K562 (cell line): Measurements from ENCODE around the gene GTSE1. TPM values are rescaled to one million over a fixed set of nuclear protein-coding genes. Genes with fewer than 3 reads are reported as not detected.

ENCODE experiments used
- CREB3L1 ChIP-seq: fragments of 450-650 bp; IDR thresholded peaks from 2 replicates; pipeline ENCODE4 v1.6.1; 2014; ENCODE audit warnings: low read depth, mild to moderate bottlenecking, moderate library complexity, borderline replicate concordance
- EP300 ChIP-seq: IDR thresholded peaks from 2 replicates; pipeline ENCODE4 v1.6.1; 2012; ENCODE audit warnings: low read length, improper control_type of control experiment
- GATAD2B ChIP-seq: fragments of 450-650 bp; IDR thresholded peaks from 2 replicates; pipeline ENCODE4 v1.6.1; 2017; ENCODE audit warnings: mild to moderate bottlenecking, borderline replicate concordance
- MAFK ChIP-seq: IDR thresholded peaks from 2 replicates; pipeline ENCODE4 v1.6.1; 2011; ENCODE audit warnings: low read length, improper control_type of control experiment
- MXI1 ChIP-seq: IDR thresholded peaks from 2 replicates; pipeline ENCODE4 v1.6.1; 2011; ENCODE audit warnings: low read depth, mild to moderate bottlenecking, improper control_type of control experiment, low read length
- MYBL2 ChIP-seq, 2 experiments: fragments of 450-650 bp in 1 of 2; sonication (generic) in 1 of 2; formaldehyde crosslinking in 1 of 2; IDR thresholded peaks; 2 replicates each; pipeline versions ENCODE4 v1.6.1 to v1.8.1; 2017 to 2022; ENCODE audit warnings: borderline replicate concordance in 1 of 2, inconsistent platforms in 1 of 2, low read depth in 1 of 2, mild to moderate bottlenecking in 1 of 2, missing genetic modification reagents in 1 of 2, moderate library complexity in 1 of 2
- POLR2AphosphoS5 ChIP-seq: IDR thresholded peaks from 2 replicates; pipeline ENCODE4 v1.6.1; 2011; ENCODE audit warnings: mild to moderate bottlenecking, low read depth, low read length, moderate library complexity; ENCODE audit not compliant: control insufficient read depth, insufficient read depth
- POLR2G ChIP-seq: fragments of 200-400 bp; formaldehyde crosslinking; IDR thresholded peaks from 2 replicates; pipeline ENCODE4 v1.6.1; 2017; ENCODE audit warnings: low read depth, mild to moderate bottlenecking, antibody characterized with exemption, low read length, moderate library complexity
- POU5F1 ChIP-seq: fragments of 150-350 bp; IDR thresholded peaks from 2 replicates; pipeline ENCODE4 v1.6.1; 2014; ENCODE audit warnings: borderline replicate concordance, low read length, low read depth, mild to moderate bottlenecking; ENCODE audit not compliant: partially characterized antibody
- PYGO2 ChIP-seq: fragments of 450-650 bp; IDR thresholded peaks from 2 replicates; pipeline ENCODE4 v1.6.1; 2016; ENCODE audit warnings: mild to moderate bottlenecking, missing genetic modification characterization, moderate library complexity, missing compliant biosample characterization
- SRSF9 ChIP-seq: fragments of 200-400 bp; formaldehyde crosslinking; IDR thresholded peaks from 2 replicates; pipeline ENCODE4 v1.6.1; 2017; ENCODE audit warnings: low read depth, low read length, borderline replicate concordance
- ZBTB11 ChIP-seq, 3 experiments: fragments of 200-800 bp in 1 of 3; fragments of 250-450 bp in 1 of 3; fragments of 450-650 bp in 1 of 3; sonication (Bioruptor Pico) in 1 of 3; sonication (Bioruptor generic) in 1 of 3; formaldehyde crosslinking in 1 of 3; IDR thresholded peaks; 2 replicates each; pipeline versions ENCODE4 v1.6.1 to v1.8.0; 2016 to 2022; ENCODE audit warnings: mild to moderate bottlenecking in 2 of 3, missing genetic modification characterization in 2 of 3, missing compliant biosample characterization in 1 of 3, moderate library complexity in 1 of 3
- ZMIZ1 ChIP-seq, 2 experiments: fragments of 150-350 bp in 1 of 2; IDR thresholded peaks; 2 replicates each; pipeline ENCODE4 v1.6.1; 2012 to 2016; ENCODE audit warnings: low read depth in 2 of 2, low read length in 2 of 2, mild to moderate bottlenecking in 1 of 2, moderate library complexity in 1 of 2
- ZNF24 ChIP-seq: fragments of 450-650 bp; IDR thresholded peaks from 2 replicates; pipeline ENCODE4 v1.6.1; 2016
- ZNF274 ChIP-seq: IDR thresholded peaks from 2 replicates; pipeline ENCODE4 v1.6.1; 2011; ENCODE audit warnings: low read depth, mild to moderate bottlenecking, low read length, moderate library complexity, borderline replicate concordance
- ZNF780A ChIP-seq: fragments of 250-450 bp; sonication (Bioruptor Pico); IDR thresholded peaks from 2 replicates; pipeline ENCODE4 v1.5.0; 2021; ENCODE audit warnings: mild to moderate bottlenecking
- polyA plus RNA-seq, 8 experiments: library from polyadenylated mRNA; depleted of rRNA in 4 of 8; stranded (reverse) in 5 of 8; unstranded in 3 of 8; fragments of >200 nt; fragmentation: Nextera tagmentation in 2 of 8; fragmentation: Illumina TruSeq in 1 of 8; extraction: Ambion mirVana in 2 of 8; extraction: Trizol in 1 of 8; gene quantifications; 2 replicates each; pipeline versions ENCODE4 v1.2.1 to v1.2.3, GENCODE V29; 2011 to 2014; ENCODE audit warnings: inconsistent platforms in 1 of 8, missing spikeins in 1 of 8
- total RNA-seq, 7 experiments: library from RNA; depleted of rRNA in 6 of 7; stranded (reverse); fragments of >200 nt in 6 of 7; fragmentation: Illumina TruSeq in 2 of 7; extraction: Trizol in 2 of 7; gene quantifications; 2 replicates each; pipeline versions ENCODE4 v1.2.1 to v1.2.3, GENCODE V29; 2011 to 2021; ENCODE audit warnings: low replicate concordance in 1 of 7

GTSE1 gene
- total and polyA plus RNA-seq, 9 of the 15 experiments (the other 6 are each of a cell fraction or from before 2014, with no cell fraction given) = 2.5 to 22.5 (median 12.9) TPM

GRCh38 chr22:46296257-46297150 is at the start of gene GTSE1 (continued):
- TF ChIP-seq ZMIZ1 (IDR thresholded peaks at IDR 0.05; ENCODE audit: low read depth in 2 of 2, low read length in 2 of 2) = no peak
- TF ChIP-seq POLR2AphosphoS5 = peak; percentile 44; the same call in 1 of the 2 replicates
- TF ChIP-seq SRSF9 = no peak
- TF ChIP-seq CREB3L1 = peak; percentile 75
- TF ChIP-seq MXI1 = 0 out of 2 replicates have a peak, but pooled peaks have one; percentile 10
- no peak for TF ChIP-seq ZNF24
- TF ChIP-seq ZNF274 = no peak
- no peak for TF ChIP-seq ZNF780A (CRISPR knock-in tag)
- TF ChIP-seq GATAD2B = no peak
- TF ChIP-seq PYGO2 (tag) = no peak
- peak; percentile 94 for TF ChIP-seq MYBL2 (IDR thresholded peaks at IDR 0.05; ENCODE audit: low read depth)
- peak; percentile 75; the same call in 1 of the 2 replicates for TF ChIP-seq MYBL2 (CRISPR knock-in tag; IDR thresholded peaks at IDR 0.05; ENCODE audit: borderline replicate concordance)
- TF ChIP-seq MAFK = no peak
- peak in 1 of 3 experiments; percentile 94; a peak in 3 of 6 replicates for TF ChIP-seq ZBTB11 (CRISPR knock-in tag; IDR thresholded peaks at IDR 0.05)
- TF ChIP-seq EP300 = no peak
- peak; percentile 86 for TF ChIP-seq POLR2G
- no peak for TF ChIP-seq POU5F1
